Neural crest cell (in vitro differentiated cells): ENCODE results near the gene SETDB2. TPM values are rescaled to one million over a fixed set of nuclear protein-coding genes. Genes with fewer than 3 reads are reported as not detected.

ENCODE experiments used
- DNase-seq: peaks from one replicate; pipeline ENCODE4 v3.0.0; 2021; ENCODE audit warnings: low read depth, mixed read lengths, low spot score
- H3K27ac Mint-ChIP-seq: one replicate; pipeline ENCODE4 v1.8.0; 2021; ENCODE audit warnings: mild to moderate bottlenecking, mixed read lengths; ENCODE audit not compliant: unreplicated experiment
- H3K27me3 Mint-ChIP-seq: 2 replicates; pipeline ENCODE4 v1.8.0; 2021; ENCODE audit warnings: low read depth, mild to moderate bottlenecking, mixed read lengths
- H3K36me3 Mint-ChIP-seq: 2 replicates; pipeline ENCODE4 v1.8.0; 2021; ENCODE audit warnings: low read depth, mild to moderate bottlenecking, mixed read lengths
- H3K4me1 Mint-ChIP-seq: 2 replicates; pipeline ENCODE4 v1.8.0; 2021; ENCODE audit warnings: mixed read lengths
- H3K4me3 Mint-ChIP-seq: one replicate; pipeline ENCODE4 v1.8.0; 2021; ENCODE audit warnings: mild to moderate bottlenecking, mixed read lengths
- H3K9me3 Mint-ChIP-seq: 2 replicates; pipeline ENCODE4 v1.8.0; 2021; ENCODE audit warnings: mixed read lengths
- total RNA-seq: library from RNA; stranded (reverse); gene quantifications from 2 replicates; pipeline ENCODE4 v1.2.1, GENCODE V29; 2021
- TF ChIP-seq, protein P1 (sequence below): fragments of 200-600 bp; sonication (generic); conservative IDR thresholded peaks from 2 replicates; pipeline ENCODE4 v1.5.0; 2021; ENCODE audit warnings: antibody characterized with exemption, mild to moderate bottlenecking

SETDB2 gene
- total RNA-seq, 1 donor from 2014 or later: 7.9 TPM

DNA sequence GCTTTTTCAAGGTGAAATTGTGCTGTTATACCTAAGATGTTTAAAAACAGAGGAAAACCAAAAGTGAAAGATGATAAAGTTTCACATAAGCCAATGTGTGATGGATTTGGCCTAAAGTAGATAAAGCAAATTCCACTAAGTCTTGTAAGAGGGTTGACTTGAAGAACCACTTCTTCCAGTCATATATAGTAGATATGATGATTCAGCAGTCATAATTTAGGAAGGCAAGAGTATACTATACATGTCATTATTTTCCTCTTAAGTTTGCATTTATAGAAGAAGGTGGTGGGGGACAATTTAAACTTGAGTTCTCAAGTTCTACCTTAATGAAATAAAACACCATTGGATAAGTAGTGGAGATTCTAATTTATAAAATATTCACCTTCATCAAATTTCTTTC is 88.9 kb downstream of the SETDB2 start:
- no peak overlapping the region for H3K4me3 Mint-ChIP-seq
- H3K36me3 Mint-ChIP-seq: peaks cover 50% of the 10 kb centered on the region
- peaks cover 16% of the 10 kb centered on the region for H3K4me1 Mint-ChIP-seq
- H3K27me3 Mint-ChIP-seq: no peaks in the 10 kb centered on the region
- DNase-seq: no peak
- H3K27ac Mint-ChIP-seq: no peak overlapping the region
- no peaks in the 10 kb centered on the region for H3K9me3 Mint-ChIP-seq
- TF ChIP-seq, protein P1, sequence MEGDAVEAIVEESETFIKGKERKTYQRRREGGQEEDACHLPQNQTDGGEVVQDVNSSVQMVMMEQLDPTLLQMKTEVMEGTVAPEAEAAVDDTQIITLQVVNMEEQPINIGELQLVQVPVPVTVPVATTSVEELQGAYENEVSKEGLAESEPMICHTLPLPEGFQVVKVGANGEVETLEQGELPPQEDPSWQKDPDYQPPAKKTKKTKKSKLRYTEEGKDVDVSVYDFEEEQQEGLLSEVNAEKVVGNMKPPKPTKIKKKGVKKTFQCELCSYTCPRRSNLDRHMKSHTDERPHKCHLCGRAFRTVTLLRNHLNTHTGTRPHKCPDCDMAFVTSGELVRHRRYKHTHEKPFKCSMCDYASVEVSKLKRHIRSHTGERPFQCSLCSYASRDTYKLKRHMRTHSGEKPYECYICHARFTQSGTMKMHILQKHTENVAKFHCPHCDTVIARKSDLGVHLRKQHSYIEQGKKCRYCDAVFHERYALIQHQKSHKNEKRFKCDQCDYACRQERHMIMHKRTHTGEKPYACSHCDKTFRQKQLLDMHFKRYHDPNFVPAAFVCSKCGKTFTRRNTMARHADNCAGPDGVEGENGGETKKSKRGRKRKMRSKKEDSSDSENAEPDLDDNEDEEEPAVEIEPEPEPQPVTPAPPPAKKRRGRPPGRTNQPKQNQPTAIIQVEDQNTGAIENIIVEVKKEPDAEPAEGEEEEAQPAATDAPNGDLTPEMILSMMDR: no peak

DNA sequence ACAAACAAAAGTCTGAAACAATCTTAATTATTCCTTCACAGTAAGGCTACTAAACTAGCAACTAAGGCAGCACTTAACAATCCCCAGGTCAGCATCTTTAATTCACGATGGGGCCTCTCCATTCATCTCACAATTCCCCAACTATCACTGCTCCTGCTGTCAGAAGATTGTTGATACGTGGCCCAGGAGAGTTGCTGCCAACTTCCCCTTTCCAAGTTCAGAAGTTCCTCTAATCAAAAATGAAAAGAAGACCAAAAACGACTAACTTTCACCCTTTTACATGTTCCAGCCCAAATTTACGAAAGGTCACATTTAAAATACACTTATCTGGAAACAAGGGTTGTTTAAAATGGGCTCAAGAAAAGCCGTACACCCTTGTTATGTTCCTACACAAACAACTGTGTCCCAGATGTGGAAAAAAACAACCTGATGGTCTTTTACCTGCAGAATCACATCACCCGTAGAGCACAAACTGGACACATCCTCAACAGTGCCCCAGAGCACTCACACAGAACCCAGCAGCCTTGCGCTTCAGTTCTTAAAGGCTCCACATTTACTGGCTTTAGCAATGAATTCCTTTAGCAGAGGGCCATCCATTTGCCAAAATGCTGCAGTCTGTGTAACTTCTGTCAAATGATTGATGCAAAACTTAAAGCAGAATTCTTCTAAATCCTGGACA is 89.7 kb downstream of the SETDB2 start:
- no peak for DNase-seq
- Mint-ChIP-seq H3K36me3 (peaks cover 50% of the 10 kb centered on the region), H3K27ac (no peak overlapping the region), H3K27me3 (no peaks in the 10 kb centered on the region), H3K9me3 (no peaks in the 10 kb centered on the region), H3K4me3 (no peak overlapping the region), H3K4me1 (peaks cover 16% of the 10 kb centered on the region)
- TF ChIP-seq, protein P1: no peak

DNA sequence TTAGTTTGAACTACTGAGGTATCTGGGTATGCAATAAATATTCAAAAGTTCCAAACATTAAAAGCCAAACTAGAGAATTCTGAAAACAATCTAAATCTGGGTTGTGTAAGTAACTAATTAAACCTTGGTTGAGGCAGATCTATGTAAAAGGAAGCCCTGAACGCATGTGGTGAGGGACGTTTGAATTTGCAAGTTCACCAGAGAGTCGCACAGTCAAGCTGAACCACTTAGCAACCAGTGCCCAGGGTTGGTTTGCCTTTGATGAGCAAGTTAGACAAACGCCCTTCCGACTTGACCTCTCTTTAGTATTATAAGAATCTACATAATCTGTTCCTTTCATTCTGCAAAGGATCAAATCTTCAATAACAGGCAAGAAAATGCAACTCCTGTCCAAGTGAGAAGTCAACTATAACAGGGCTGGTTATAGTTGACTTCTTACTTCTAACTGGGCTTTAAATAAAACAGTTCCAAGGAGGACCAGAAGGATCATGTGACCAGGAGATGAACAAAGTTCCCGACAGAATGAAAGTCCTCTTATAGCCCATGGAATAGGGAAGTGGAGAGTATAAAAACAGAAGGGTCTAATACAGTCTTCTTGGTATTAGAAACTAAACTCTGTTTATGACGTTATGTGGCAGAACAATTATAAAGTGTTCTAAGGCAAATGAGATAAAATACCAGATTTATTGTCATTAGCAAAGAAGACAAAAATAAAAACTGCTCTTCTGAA is 92.2 kb downstream of the SETDB2 start:
- H3K4me3 Mint-ChIP-seq: no peak overlapping the region
- DNase-seq: no peak
- H3K4me1 Mint-ChIP-seq: peaks cover 16% of the 10 kb centered on the region
- no peaks in the 10 kb centered on the region for H3K27me3 Mint-ChIP-seq
- TF ChIP-seq, protein P1: no peak
- no peak overlapping the region for H3K27ac Mint-ChIP-seq
- H3K36me3 Mint-ChIP-seq: peaks cover 44% of the 10 kb centered on the region
- H3K9me3 Mint-ChIP-seq: no peaks in the 10 kb centered on the region

- H3K9me3 Mint-ChIP-seq: no peaks in the 10 kb centered on the region
- H3K27ac Mint-ChIP-seq: no peak overlapping the region
- peaks cover 11% of the 10 kb centered on the region for H3K4me1 Mint-ChIP-seq
- DNase-seq: no peak
- peaks cover 37% of the 10 kb centered on the region for H3K36me3 Mint-ChIP-seq
- TF ChIP-seq, protein P1: no peak
- H3K4me3 Mint-ChIP-seq: no peak overlapping the region
- no peaks in the 10 kb centered on the region for H3K27me3 Mint-ChIP-seq
Measured at GRCh38 chr13:49538404-49538803, 94.3 kb downstream of the SETDB2 start.

DNA sequence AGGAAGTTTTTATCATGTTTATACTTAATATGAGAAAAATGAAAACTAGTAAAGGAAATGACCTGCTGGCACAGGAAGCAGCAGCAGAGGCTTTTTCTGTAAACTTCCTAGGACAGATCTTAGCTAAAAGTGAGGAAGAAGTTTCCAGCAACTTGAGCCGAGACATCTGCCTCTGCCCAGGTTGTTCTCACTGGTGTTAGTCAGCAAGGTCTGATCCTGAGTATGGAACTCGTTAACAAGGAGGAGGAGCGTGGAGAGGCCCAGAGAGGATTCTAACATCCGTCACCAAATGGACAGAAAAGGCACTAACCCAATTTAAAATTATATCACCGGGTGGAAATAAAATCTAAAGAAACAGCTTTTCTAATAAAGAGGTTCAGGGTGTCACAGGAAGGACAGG is 95.2 kb downstream of the SETDB2 start:
- no peak for DNase-seq
- H3K4me3 Mint-ChIP-seq: no peak overlapping the region
- H3K27me3 Mint-ChIP-seq: no peaks in the 10 kb centered on the region
- peaks cover 11% of the 10 kb centered on the region for H3K4me1 Mint-ChIP-seq
- no peak overlapping the region for H3K27ac Mint-ChIP-seq
- no peaks in the 10 kb centered on the region for H3K9me3 Mint-ChIP-seq
- peaks cover 30% of the 10 kb centered on the region for H3K36me3 Mint-ChIP-seq
- TF ChIP-seq, protein P1: no peak
